HEK293T (cell line): ENCODE results near the gene POLDIP2.

ENCODE experiments used
- CTCF ChIA-PET: fragments of 350-600 bp; formaldehyde crosslinking; extraction: SDS; loops from one replicate; lab custom pipeline; 2021; ENCODE audit warnings: antibody characterized with exemption, inconsistent platforms; lab: Yijun Ruan, JAX
- POLR2A ChIA-PET: fragments of 350-600 bp; formaldehyde crosslinking; extraction: SDS; loops from one replicate; lab custom pipeline; 2020; ENCODE audit warnings: antibody characterized with exemption, inconsistent platforms; lab: Yijun Ruan, JAX
- DNase-seq: peaks from one replicate; pipeline ENCODE4 v3.0.0; 2012; ENCODE audit warnings: mixed read lengths; ENCODE audit errors: extremely low spot score
- ARNT ChIP-seq: fragments of 450-650 bp; IDR thresholded peaks from 2 replicates; pipeline ENCODE4 v1.6.1; 2017; ENCODE audit warnings: mild to moderate bottlenecking
- BHLHE40 ChIP-seq: fragments of 450-650 bp; IDR thresholded peaks from 2 replicates; pipeline ENCODE4 v1.6.1; 2016; ENCODE audit warnings: mild to moderate bottlenecking, moderate library complexity, borderline replicate concordance
- CTBP1 ChIP-seq: fragments of 450-650 bp; IDR thresholded peaks from 2 replicates; pipeline ENCODE4 v1.6.1; 2016; ENCODE audit warnings: borderline replicate concordance
- ELF4 ChIP-seq: fragments of 450-650 bp; IDR thresholded peaks from 2 replicates; pipeline ENCODE4 v1.6.1; 2017; ENCODE audit warnings: antibody characterized with exemption
- FOXA1 ChIP-seq: fragments of 450-650 bp; IDR thresholded peaks from 2 replicates; pipeline ENCODE4 v1.6.1; 2016; ENCODE audit warnings: mild to moderate bottlenecking
- FOXK2 ChIP-seq: fragments of 450-650 bp; IDR thresholded peaks from 2 replicates; pipeline ENCODE4 v1.6.1; 2016; ENCODE audit warnings: mild to moderate bottlenecking
- FOXM1 ChIP-seq: fragments of 450-650 bp; IDR thresholded peaks from 2 replicates; pipeline ENCODE4 v1.6.1; 2017; ENCODE audit warnings: mild to moderate bottlenecking, borderline replicate concordance
- HDGF ChIP-seq: fragments of 450-650 bp; IDR thresholded peaks from 2 replicates; pipeline ENCODE4 v1.6.1; 2017; ENCODE audit warnings: antibody characterized with exemption, borderline replicate concordance
- L3MBTL2 ChIP-seq: fragments of 450-650 bp; conservative IDR thresholded peaks from 2 replicates; pipeline ENCODE4 v1.6.1; 2016; ENCODE audit warnings: mild to moderate bottlenecking
- LEF1 ChIP-seq: fragments of 450-650 bp; IDR thresholded peaks from 2 replicates; pipeline ENCODE4 v1.6.1; 2017; ENCODE audit warnings: mild to moderate bottlenecking, borderline replicate concordance
- NFRKB ChIP-seq: fragments of 450-650 bp; IDR thresholded peaks from 2 replicates; pipeline ENCODE4 v1.6.1; 2016; ENCODE audit warnings: mild to moderate bottlenecking, moderate library complexity
- SP1 ChIP-seq: fragments of 450-650 bp; IDR thresholded peaks from 2 replicates; pipeline ENCODE4 v1.6.1; 2017
- SUZ12 ChIP-seq: fragments of 450-650 bp; IDR thresholded peaks from 2 replicates; pipeline ENCODE4 v1.6.1; 2016; ENCODE audit warnings: mild to moderate bottlenecking
- TARDBP ChIP-seq: fragments of 450-650 bp; IDR thresholded peaks from 2 replicates; pipeline ENCODE4 v1.6.1; 2016
- ZNF384 ChIP-seq: fragments of 450-650 bp; IDR thresholded peaks from 2 replicates; pipeline ENCODE4 v1.6.1; 2016
- TF ChIP-seq, protein P1 (sequence below): fragments of 450-650 bp; IDR thresholded peaks from 2 replicates; pipeline ENCODE4 v1.6.1; 2016

Gene POLDIP2

DNA sequence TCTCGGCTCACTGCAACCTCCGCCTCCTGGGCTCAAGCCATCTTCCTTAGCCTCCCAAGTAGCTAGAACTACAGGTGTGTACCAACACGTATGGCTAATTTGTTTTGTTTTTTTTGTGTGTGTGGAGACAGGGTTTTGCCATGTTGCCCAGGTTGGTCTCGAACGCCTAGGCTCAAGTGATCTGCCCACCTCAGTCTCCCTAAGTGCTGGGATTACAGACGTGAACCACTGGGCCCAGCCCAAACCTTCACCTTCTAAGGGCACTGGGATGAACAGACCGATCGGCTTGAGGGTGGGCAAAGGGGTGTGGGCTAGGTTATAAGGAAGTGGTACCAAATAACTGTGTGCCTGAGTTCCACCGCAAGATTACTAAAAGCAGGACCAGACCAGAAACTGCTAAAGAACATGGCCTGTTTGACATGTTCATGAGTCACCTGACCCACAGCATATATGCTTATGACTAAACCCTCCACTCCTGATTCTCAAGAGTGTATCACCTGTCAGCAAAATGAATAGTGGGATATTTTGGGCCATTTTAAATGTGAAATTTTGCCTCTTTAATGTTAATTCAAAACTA, 30.2 kb downstream of the POLDIP2 start:
- TF ChIP-seq FOXM1 (no peak), TARDBP (no peak), FOXK2 (no peak), HDGF (no peak), SP1 (no peak), CTBP1 (no peak), FOXA1 (no peak), LEF1 (no peak), SUZ12 (no peak), ARNT (no peak), ELF4 (no peak), NFRKB (no peak), L3MBTL2 (no peak)
- TF ChIP-seq, protein P1, sequence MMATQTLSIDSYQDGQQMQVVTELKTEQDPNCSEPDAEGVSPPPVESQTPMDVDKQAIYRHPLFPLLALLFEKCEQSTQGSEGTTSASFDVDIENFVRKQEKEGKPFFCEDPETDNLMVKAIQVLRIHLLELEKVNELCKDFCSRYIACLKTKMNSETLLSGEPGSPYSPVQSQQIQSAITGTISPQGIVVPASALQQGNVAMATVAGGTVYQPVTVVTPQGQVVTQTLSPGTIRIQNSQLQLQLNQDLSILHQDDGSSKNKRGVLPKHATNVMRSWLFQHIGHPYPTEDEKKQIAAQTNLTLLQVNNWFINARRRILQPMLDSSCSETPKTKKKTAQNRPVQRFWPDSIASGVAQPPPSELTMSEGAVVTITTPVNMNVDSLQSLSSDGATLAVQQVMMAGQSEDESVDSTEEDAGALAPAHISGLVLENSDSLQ, result no peak
- ChIA-PET POLR2A (no interaction called here), CTCF (no interaction called here)
- DNase-seq, result no peak

DNA sequence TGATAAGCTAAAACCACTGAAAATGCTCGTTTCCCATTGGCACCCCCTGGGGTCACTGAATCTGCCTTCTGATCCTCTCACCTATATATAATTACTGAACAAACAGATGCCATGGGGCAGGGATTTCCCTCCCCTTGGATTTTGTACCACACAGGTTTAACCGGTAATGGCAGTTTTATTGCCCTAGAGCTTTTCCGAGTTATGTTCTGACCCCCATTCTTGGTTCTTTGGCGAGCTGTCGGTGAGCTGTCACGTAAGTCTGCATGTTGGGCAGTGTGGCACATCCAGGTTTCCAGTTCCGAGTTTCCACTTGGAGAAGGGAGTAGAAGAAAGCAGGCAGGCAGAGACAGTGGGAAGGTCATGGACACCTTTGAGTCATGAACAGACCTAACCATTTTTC, 31.2 kb downstream of the POLDIP2 start:
- TF ChIP-seq SP1, result no peak
- TF ChIP-seq TARDBP, result no peak
- no peak for TF ChIP-seq NFRKB
- TF ChIP-seq CTBP1, result no peak
- no peak for TF ChIP-seq HDGF
- TF ChIP-seq FOXK2, result no peak
- no peak for TF ChIP-seq SUZ12
- TF ChIP-seq, protein P1, result no peak
- no peak for TF ChIP-seq FOXA1
- TF ChIP-seq ARNT, result no peak
- TF ChIP-seq L3MBTL2, result no peak
- TF ChIP-seq FOXM1, result no peak
- TF ChIP-seq ELF4, result no peak
- no peak for TF ChIP-seq ZNF384
- no peak for TF ChIP-seq LEF1
- no peak for TF ChIP-seq BHLHE40
- CTCF ChIA-PET, result no interaction called here
- POLR2A ChIA-PET, result interaction anchor here (1.0 to 3.8 kb wide), 2 partner anchors 9 to 98 kb away, joined by 3 to 20 read pairs; partner anchors contain the start of genes IFT20 and TNFAIP1
- DNase-seq, result no peak

DNA sequence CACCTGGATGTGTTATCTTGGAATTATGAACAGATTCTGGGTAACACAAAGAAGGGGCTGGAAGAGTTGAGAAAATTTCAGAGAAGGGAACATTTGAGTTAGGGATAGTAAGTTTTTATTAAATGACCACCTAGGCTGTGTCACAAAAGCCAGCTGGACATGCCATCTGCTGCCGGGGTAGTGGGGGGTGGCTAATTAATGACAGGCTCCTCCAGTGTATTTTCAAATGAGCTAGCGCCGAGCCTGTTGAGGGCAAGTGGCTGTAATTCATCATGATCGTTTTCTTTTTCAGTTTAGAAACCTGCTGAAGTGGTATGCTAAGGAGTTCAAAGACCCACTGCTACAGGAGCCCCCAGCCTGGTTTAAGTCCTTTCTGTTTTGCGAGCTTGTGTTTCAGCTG, 32.1 kb downstream of the POLDIP2 start:
- CTCF ChIA-PET, result no interaction called here
- no peak for TF ChIP-seq ARNT
- TF ChIP-seq ZNF384, result no peak
- no peak for TF ChIP-seq FOXM1
- TF ChIP-seq SP1, result no peak
- no peak for TF ChIP-seq L3MBTL2
- DNase-seq, result no peak
- POLR2A ChIA-PET, result interaction anchor here (3.8 kb wide), 1 partner anchor 10 kb away, joined by 20 read pairs; the partner anchor contains the start of genes IFT20 and TNFAIP1

DNA sequence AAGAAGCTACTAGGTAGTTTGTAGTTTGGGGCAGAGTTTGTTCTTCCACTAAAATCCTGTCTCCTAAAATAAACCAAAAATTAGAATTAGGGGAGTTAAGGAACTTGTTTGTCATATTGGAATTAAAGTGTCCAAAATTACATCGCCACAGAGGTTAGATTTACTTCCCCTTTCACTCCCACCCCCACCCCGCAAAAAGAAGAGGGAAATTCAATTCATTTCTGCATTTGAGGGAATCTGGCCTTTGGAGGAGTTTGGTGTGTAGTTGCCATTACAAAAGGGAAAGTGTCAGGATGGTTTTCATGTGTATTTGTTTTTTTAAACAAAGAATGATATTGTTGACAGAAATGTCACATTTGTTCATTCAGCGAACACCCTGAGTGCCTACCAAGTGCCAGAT, 32.5 kb downstream of the POLDIP2 start:
- TF ChIP-seq TARDBP, result no peak
- no peak for TF ChIP-seq FOXK2
- TF ChIP-seq L3MBTL2, result no peak
- no peak for TF ChIP-seq FOXA1
- TF ChIP-seq ARNT, result no peak
- no peak for TF ChIP-seq LEF1
- no peak for TF ChIP-seq SUZ12
- TF ChIP-seq CTBP1, result no peak
- TF ChIP-seq HDGF, result no peak
- no peak for TF ChIP-seq FOXM1
- TF ChIP-seq SP1, result no peak
- TF ChIP-seq ZNF384, result no peak
- no peak for TF ChIP-seq BHLHE40
- TF ChIP-seq, protein P1, result no peak
- no peak for DNase-seq
- POLR2A ChIA-PET, result interaction anchor here (3.8 kb wide), 1 partner anchor 10 kb away, joined by 20 read pairs; the partner anchor contains the start of genes IFT20 and TNFAIP1
- CTCF ChIA-PET, result no interaction called here

DNA sequence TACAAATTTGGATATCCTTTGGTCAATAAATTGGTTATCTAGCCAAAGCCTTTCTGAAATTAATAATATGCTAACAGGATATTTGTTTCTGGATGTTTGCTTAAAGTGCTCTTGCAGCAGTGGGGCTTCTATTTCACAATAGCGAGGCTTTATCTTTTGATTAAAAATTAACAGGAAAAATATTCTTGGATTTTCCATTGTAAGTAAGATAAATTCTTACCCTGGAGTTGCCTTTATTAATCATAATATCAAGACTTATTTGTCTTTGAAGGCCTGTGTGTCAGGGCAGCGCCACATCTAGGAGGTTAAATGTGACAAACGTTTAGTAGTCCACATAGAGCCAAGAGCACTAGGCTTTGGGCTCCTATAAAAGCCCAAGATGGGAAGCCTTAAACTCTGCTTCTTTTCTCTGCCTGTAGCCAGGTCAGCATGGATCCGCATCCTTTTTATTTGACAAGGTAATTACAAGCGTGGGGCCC, 33.0 kb downstream of the POLDIP2 start:
- ChIA-PET POLR2A (interaction anchor here (3.8 kb wide), 1 partner anchor 11 kb away, joined by 20 read pairs; the partner anchor contains the start of genes IFT20 and TNFAIP1), CTCF (no interaction called here)
- TF ChIP-seq FOXM1, result no peak
- no peak for TF ChIP-seq BHLHE40
- no peak for TF ChIP-seq ELF4
- TF ChIP-seq, protein P1, result no peak
- TF ChIP-seq LEF1, result no peak
- no peak for DNase-seq
